Heart right ventricle (tissue), 16 donors: ENCODE results near the gene CNIH3. TPM values are rescaled to one million over a fixed set of nuclear protein-coding genes. Genes with fewer than 3 reads are reported as not detected.

ENCODE experiments used
- ATAC-seq, 8 donors: fragments of 200-7000 bp; cut with Tn5 transposase; one replicate each; pipeline ENCODE4 v1.9.1; 2020; ENCODE audit warnings: mild to moderate bottlenecking in 8 of 8, moderate library complexity in 8 of 8, moderate number of reproducible peaks in 1 of 8
- DNase-seq, 2 donors: peaks; one replicate each; pipeline ENCODE4 v3.0.0-alpha.2; 2020
- H3K27ac ChIP-seq, 10 donors: fragments of 200-600 bp; sonication (generic) in 2 of 10; one replicate each; pipeline versions ENCODE4 v1.5.0 to v1.8.0; 2020 to 2022; ENCODE audit warnings: mild to moderate bottlenecking in 3 of 10
- H3K27me3 ChIP-seq, 7 donors: fragments of 200-600 bp; one replicate each; pipeline ENCODE4 v1.8.0; 2021 to 2022; ENCODE audit warnings: mild to moderate bottlenecking in 2 of 7
- H3K36me3 ChIP-seq, 9 donors: fragments of 200-600 bp; sonication (generic) in 1 of 9; one replicate each; pipeline versions ENCODE4 v1.5.0 to v1.8.0; 2020 to 2022; ENCODE audit warnings: mild to moderate bottlenecking in 2 of 9
- H3K4me1 ChIP-seq, 9 donors: fragments of 200-600 bp; sonication (generic) in 1 of 9; one replicate each; pipeline versions ENCODE4 v1.5.0 to v1.8.0; 2020 to 2022; ENCODE audit warnings: mild to moderate bottlenecking in 4 of 9
- H3K4me3 ChIP-seq, 10 donors: fragments of 200-600 bp; sonication (generic) in 2 of 10; one replicate each; pipeline versions ENCODE4 v1.5.0 to v1.8.0; 2020 to 2022; ENCODE audit warnings: mild to moderate bottlenecking in 7 of 10, moderate library complexity in 2 of 10
- H3K9me3 ChIP-seq, 11 donors: fragments of 200-600 bp in 10 of 11; sonication (generic) in 2 of 11; one replicate each; pipeline versions ENCODE4 v1.5.0 to v1.8.0; 2013 to 2022; ENCODE audit warnings: mild to moderate bottlenecking in 2 of 11, control low read depth in 1 of 11, moderate library complexity in 1 of 11
- WGBS, 2 donors: extraction: QIAGEN DNeasy Blood & Tissue Kit; methylation state at CpG; one replicate each; pipeline ENCODE4 v1.1.7; 2013; ENCODE audit warnings: inconsistent platforms in 1 of 2; 5-methylcytosine and 5-hydroxymethylcytosine counted together
- intact Hi-C, 10 donors: fragments of 100-400 bp; cut with DNase I; formaldehyde crosslinking; loops; one replicate each; pipeline versions ENCODE4 v1.11.1 to v1.14.2; 2022
- polyA plus RNA-seq, 2 donors: library from polyadenylated mRNA; stranded (reverse); fragments of 200-250 nt; gene quantifications; one replicate each; pipeline ENCODE4 v1.2.3, GENCODE V29; 2013
- total RNA-seq, 10 donors: library from RNA; stranded (reverse); fragmentation: NEBNext Ultra II Directional in 3 of 10; extraction: Animal tissue kit (Norgen Biotek cat#: 25700) in 3 of 10; gene quantifications; one replicate each; pipeline versions ENCODE4 v1.2.1 to v1.2.4, GENCODE V29; 2021 to 2023
- TF ChIP-seq, protein P1 (sequence below), 9 donors: fragments of 200-600 bp; sonication (generic) in 2 of 9; IDR thresholded peaks; one replicate each; pipeline versions ENCODE4 v1.5.0 to v1.8.0; 2021 to 2022; ENCODE audit warnings: antibody characterized with exemption in 9 of 9, mild to moderate bottlenecking in 5 of 9, moderate library complexity in 1 of 9
- donor health status: Arrhythmogenic right ventricular cardiomyopathy.
- donor health status: ischemic (EF 13 %, LVEDD 7.1; RV severe dilation, severe dysfunction).
- donor health status: healthy with polysubstance abuse.
- donor health status: DM: no; HTN: yes; CAD: no.
- donor health status: DM: no; HTN: no; CAD: no.
- donor health status: ischemic (EF 25% LVEDD 6.9; RV normal size, moderate dysfunction).
- donor health status: ischemic (EF 25% LVEDD 5.7; RV mildly dilated, moderate dysfunction).
- donor health status: healthy.
- donor health status: DM: yes; HTN: yes; CAD: no.
- donor health status: Ischemic cardiomyopathy.
- donor health status: ischemic (EF 35%, LVEDD 5.7; RV mildly dilated, moderate dysfunction).
- donor health status: nonischemic (EF 11% LVEDD 7.7; RV severe dilation, severe dysfunction).
- donor health status: DM: yes; HTN: yes; CAD: no.
- donor health status: PGD.
- donor health status: ischemic (EF 29% LVEDD 5.4; RV normal size, mild dysfunction).
- donor health status: nonischemic (EF 23%, LVEDD 6.1; RV moderate dilation, normal function).

Gene CNIH3
- total and polyA plus RNA-seq, 12 donors, result 0.28 to 1.8 (median 0.83) TPM

- Histone ChIP-seq H3K4me1 (peaks cover 0 to 6% (median 0%) of the 10 kb centered on the region in 9 donors), H3K27me3 (peaks cover 0 to 7% (median 0%) of the 10 kb centered on the region in 7 donors), H3K36me3 (no peaks in the 10 kb centered on the region), H3K4me3 (no peak overlapping the region), H3K27ac (no peak overlapping the region), H3K9me3 (no peaks in the 10 kb centered on the region)
- TF ChIP-seq, protein P1, sequence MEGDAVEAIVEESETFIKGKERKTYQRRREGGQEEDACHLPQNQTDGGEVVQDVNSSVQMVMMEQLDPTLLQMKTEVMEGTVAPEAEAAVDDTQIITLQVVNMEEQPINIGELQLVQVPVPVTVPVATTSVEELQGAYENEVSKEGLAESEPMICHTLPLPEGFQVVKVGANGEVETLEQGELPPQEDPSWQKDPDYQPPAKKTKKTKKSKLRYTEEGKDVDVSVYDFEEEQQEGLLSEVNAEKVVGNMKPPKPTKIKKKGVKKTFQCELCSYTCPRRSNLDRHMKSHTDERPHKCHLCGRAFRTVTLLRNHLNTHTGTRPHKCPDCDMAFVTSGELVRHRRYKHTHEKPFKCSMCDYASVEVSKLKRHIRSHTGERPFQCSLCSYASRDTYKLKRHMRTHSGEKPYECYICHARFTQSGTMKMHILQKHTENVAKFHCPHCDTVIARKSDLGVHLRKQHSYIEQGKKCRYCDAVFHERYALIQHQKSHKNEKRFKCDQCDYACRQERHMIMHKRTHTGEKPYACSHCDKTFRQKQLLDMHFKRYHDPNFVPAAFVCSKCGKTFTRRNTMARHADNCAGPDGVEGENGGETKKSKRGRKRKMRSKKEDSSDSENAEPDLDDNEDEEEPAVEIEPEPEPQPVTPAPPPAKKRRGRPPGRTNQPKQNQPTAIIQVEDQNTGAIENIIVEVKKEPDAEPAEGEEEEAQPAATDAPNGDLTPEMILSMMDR (IDR thresholded peaks at IDR 0.05), result no peak
- intact Hi-C loops, result no loop called here
- ATAC-seq (peak in 1 of 8 donors; percentile 39), DNase-seq (no peak)
- WGBS, 2 donors, result 51 to 57% methylated on average over 5 of the region's 5 CpGs
Observed at GRCh38 chr1:224770336-224770693, 154.2 kb downstream of the CNIH3 start.

- Histone ChIP-seq H3K4me1 (peaks cover 0 to 6% (median 0%) of the 10 kb centered on the region in 9 donors), H3K4me3 (no peak overlapping the region), H3K36me3 (no peaks in the 10 kb centered on the region), H3K27ac (no peak overlapping the region), H3K9me3 (no peaks in the 10 kb centered on the region), H3K27me3 (peaks cover 0 to 7% (median 0%) of the 10 kb centered on the region in 7 donors)
- DNase-seq, result no peak
- WGBS, 2 donors, result 90 to 93% methylated on average over 2 of the region's 2 CpGs
- no peak for ATAC-seq
- TF ChIP-seq, protein P1 (IDR thresholded peaks at IDR 0.05), result no peak
- intact Hi-C loops, result no loop called here
Observed at GRCh38 chr1:224773646-224774045, 157.5 kb downstream of the CNIH3 start.

GRCh38 chr1:224774378-224774777 lies 158.3 kb downstream of the CNIH3 start:
- DNase-seq (no peak), ATAC-seq (peak in 2 of 8 donors; percentile 10 to 29)
- Histone ChIP-seq H3K4me1 (peaks cover 0 to 6% (median 0%) of the 10 kb centered on the region in 9 donors), H3K27ac (no peak overlapping the region), H3K36me3 (no peaks in the 10 kb centered on the region), H3K9me3 (no peaks in the 10 kb centered on the region), H3K27me3 (peaks cover 0 to 7% (median 0%) of the 10 kb centered on the region in 7 donors), H3K4me3 (no peak overlapping the region)
- WGBS, 2 donors, result 88 to 96% methylated on average over 2 of the region's 2 CpGs
- TF ChIP-seq, protein P1 (IDR thresholded peaks at IDR 0.05), result peak in 1 of 9 donors; percentile 31
- intact Hi-C loops, result no loop called here

GRCh38 chr1:224777180-224777579 lies 161.1 kb downstream of the CNIH3 start:
- ATAC-seq, result no peak
- WGBS, 2 donors, result 85 to 88% methylated on average over 2 of the region's 2 CpGs
- Histone ChIP-seq H3K27me3 (peaks cover 0 to 7% (median 0%) of the 10 kb centered on the region in 7 donors), H3K36me3 (no peaks in the 10 kb centered on the region), H3K27ac (no peak overlapping the region), H3K4me1 (no peaks in the 10 kb centered on the region), H3K4me3 (no peak overlapping the region), H3K9me3 (no peaks in the 10 kb centered on the region)
- DNase-seq, result no peak
- intact Hi-C loops, result no loop called here
- TF ChIP-seq, protein P1 (IDR thresholded peaks at IDR 0.05), result no peak
